Hepatocyte (in vitro differentiated cells): ENCODE data around the gene DAND5. TPM values are rescaled to one million over a fixed set of nuclear protein-coding genes. Genes with fewer than 3 reads are reported as not detected.

Experiments used
- DNase-seq: peaks from one replicate; pipeline ENCODE4 v3.0.0-alpha.2; 2016; ENCODE audit warnings: low spot score
- H2AFZ ChIP-seq: fragments of 200-600 bp; sonication (generic); 2 replicates; pipeline ENCODE4 v1.6.0; 2016; ENCODE audit warnings: antibody characterized with exemption, mild to moderate bottlenecking
- H3K27ac ChIP-seq: fragments of 200-600 bp; sonication (generic); 2 replicates; pipeline ENCODE4 v1.5.1; 2016; ENCODE audit warnings: mild to moderate bottlenecking
- H3K27me3 ChIP-seq: fragments of 200-600 bp; sonication (generic); 2 replicates; pipeline ENCODE4 v1.6.1; 2016
- H3K36me3 ChIP-seq: fragments of 200-600 bp; sonication (generic); replicated peaks from 2 replicates; pipeline ENCODE4 v1.5.1; 2016; ENCODE audit warnings: low read depth; ENCODE audit not compliant: insufficient read depth
- H3K4me1 ChIP-seq: fragments of 200-600 bp; sonication (generic); 2 replicates; pipeline ENCODE4 v1.5.1; 2016; ENCODE audit warnings: mild to moderate bottlenecking, moderate library complexity; ENCODE audit not compliant: insufficient read depth
- H3K4me2 ChIP-seq: fragments of 200-600 bp; sonication (generic); 2 replicates; pipeline ENCODE4 v1.6.0; 2016
- H3K4me3 ChIP-seq: fragments of 200-600 bp; sonication (generic); 2 replicates; pipeline ENCODE4 v1.5.1; 2016; ENCODE audit warnings: mild to moderate bottlenecking
- H3K79me2 ChIP-seq: fragments of 200-600 bp; sonication (generic); 2 replicates; pipeline ENCODE4 v1.6.0; 2017; ENCODE audit warnings: mild to moderate bottlenecking
- H3K9me2 ChIP-seq: fragments of 200-600 bp; sonication (generic); replicated peaks from 2 replicates; pipeline ENCODE4 v1.6.0; 2017; ENCODE audit warnings: mild to moderate bottlenecking; ENCODE audit not compliant: insufficient read depth
- H3K9me3 ChIP-seq: fragments of 200-600 bp; sonication (generic); 2 replicates; pipeline ENCODE4 v1.5.1; 2016; ENCODE audit warnings: low read depth, mild to moderate bottlenecking
- H4K20me1 ChIP-seq: fragments of 200-600 bp; sonication (generic); 2 replicates; pipeline ENCODE4 v1.6.0; 2016; ENCODE audit warnings: mild to moderate bottlenecking; ENCODE audit not compliant: insufficient read depth, poor library complexity, severe bottlenecking
- EZH2 ChIP-seq: fragments of 200-600 bp; sonication (generic); IDR thresholded peaks from 2 replicates; pipeline ENCODE4 v1.6.1; 2016; ENCODE audit warnings: antibody characterized with exemption, mild to moderate bottlenecking, borderline replicate concordance
- EZH2phosphoT487 ChIP-seq: fragments of 200-600 bp; sonication (generic); IDR thresholded peaks from one replicate; pipeline ENCODE4 v1.6.1; 2018; ENCODE audit warnings: antibody characterized with exemption, mild to moderate bottlenecking, low read depth, moderate library complexity; ENCODE audit not compliant: unreplicated experiment, severe bottlenecking
- WGBS: methylation state at CpG from one replicate; pipeline ENCODE4 v1.1.6; 2016; ENCODE audit warnings: low lambda C conversion rate; ENCODE audit errors: missing lambda C conversion rate; 5-methylcytosine and 5-hydroxymethylcytosine counted together
- microRNA-seq: library from miRNA; unstranded; fragments of <30 nt; microRNA quantifications from one replicate; pipeline ENCODE4, GENCODE V29; 2017
- polyA plus RNA-seq: library from polyadenylated mRNA; unstranded; fragments of >200 nt; fragmentation: Nextera tagmentation; extraction: Ambion mirVana; gene quantifications from 2 replicates; pipeline ENCODE4 v1.2.1, GENCODE V29; 2016
- small RNA-seq: library from RNA; depleted of rRNA; stranded (forward); fragments of <200 nt; gene quantifications from one replicate; pipeline ENCODE3, GENCODE V24; 2014
- total RNA-seq: library from RNA; depleted of rRNA; stranded (reverse); fragments of >200 nt; gene quantifications from 2 replicates; pipeline ENCODE4 v1.2.3, GENCODE V29; 2014
- TF ChIP-seq, protein P1 (sequence below): fragments of 200-600 bp; sonication (generic); IDR thresholded peaks from 2 replicates; pipeline ENCODE4 v1.5.1; 2016; ENCODE audit warnings: antibody characterized with exemption, mild to moderate bottlenecking; ENCODE audit not compliant: poor library complexity

Gene DAND5
- total and polyA plus RNA-seq, 2 experiments from 2014 or later, result 0.17 TPM; not detected in 1

DNA sequence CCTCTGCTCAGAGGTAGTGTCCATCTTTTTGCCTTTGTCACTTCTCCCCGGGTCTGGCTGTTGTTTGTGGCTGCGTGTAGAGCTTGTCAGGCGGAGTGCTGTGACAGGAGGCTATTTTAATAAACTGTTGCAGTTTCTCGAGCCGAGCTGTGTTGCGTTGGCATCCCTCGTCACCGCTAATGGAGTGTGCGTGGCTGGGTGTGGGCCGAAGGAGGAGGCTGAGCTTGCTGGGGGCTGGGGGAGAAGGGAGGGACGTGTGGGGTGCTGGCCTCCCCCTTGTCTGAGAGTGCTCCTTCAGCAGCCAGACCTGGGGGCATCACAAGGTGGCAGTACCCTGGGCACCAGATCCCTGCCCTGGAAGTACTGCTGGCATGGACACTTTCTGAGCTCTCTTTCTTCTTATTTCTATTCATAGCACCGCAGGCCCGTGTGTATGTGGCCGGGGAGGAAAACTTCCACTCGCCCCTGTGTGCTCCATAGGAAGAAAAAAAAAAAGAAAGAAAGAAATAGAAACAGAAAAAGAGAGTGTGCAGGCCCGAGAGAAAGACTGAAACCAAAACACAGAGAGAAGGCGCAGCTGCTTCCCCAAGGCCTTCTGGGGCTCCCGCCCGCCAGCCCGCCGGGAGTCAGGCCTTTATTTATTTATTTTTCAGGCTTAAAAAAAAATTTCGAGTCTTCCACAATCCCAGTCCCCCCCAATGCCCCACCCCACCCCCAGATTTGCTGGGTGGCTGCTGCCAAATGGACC lies 52.9 kb downstream of the DAND5 start:
- peaks cover 39% of the 10 kb centered on the region for H3K79me2 ChIP-seq
- H3K9me3 ChIP-seq, result no peaks in the 10 kb centered on the region
- DNase-seq, result no peak
- H4K20me1 ChIP-seq, result peaks cover 10% of the 10 kb centered on the region
- H3K9me2 ChIP-seq, result no peaks in the 10 kb centered on the region
- WGBS, result 34% methylated on average over 22 of the region's 22 CpGs
- no peaks in the 10 kb centered on the region for H3K36me3 ChIP-seq
- H3K4me3 ChIP-seq, result no peak overlapping the region
- no peak overlapping the region for H2AFZ ChIP-seq
- H3K27ac ChIP-seq, result peak overlapping the region; percentile 89
- peaks cover 55% of the 10 kb centered on the region for H3K4me1 ChIP-seq
- peak overlapping the region; percentile 81 for H3K4me2 ChIP-seq
- TF ChIP-seq, protein P1, sequence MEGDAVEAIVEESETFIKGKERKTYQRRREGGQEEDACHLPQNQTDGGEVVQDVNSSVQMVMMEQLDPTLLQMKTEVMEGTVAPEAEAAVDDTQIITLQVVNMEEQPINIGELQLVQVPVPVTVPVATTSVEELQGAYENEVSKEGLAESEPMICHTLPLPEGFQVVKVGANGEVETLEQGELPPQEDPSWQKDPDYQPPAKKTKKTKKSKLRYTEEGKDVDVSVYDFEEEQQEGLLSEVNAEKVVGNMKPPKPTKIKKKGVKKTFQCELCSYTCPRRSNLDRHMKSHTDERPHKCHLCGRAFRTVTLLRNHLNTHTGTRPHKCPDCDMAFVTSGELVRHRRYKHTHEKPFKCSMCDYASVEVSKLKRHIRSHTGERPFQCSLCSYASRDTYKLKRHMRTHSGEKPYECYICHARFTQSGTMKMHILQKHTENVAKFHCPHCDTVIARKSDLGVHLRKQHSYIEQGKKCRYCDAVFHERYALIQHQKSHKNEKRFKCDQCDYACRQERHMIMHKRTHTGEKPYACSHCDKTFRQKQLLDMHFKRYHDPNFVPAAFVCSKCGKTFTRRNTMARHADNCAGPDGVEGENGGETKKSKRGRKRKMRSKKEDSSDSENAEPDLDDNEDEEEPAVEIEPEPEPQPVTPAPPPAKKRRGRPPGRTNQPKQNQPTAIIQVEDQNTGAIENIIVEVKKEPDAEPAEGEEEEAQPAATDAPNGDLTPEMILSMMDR, result no peak
- TF ChIP-seq EZH2phosphoT487 (no peak), EZH2 (no peak)
- H3K27me3 ChIP-seq, result peaks cover 92% of the 10 kb centered on the region

DNA sequence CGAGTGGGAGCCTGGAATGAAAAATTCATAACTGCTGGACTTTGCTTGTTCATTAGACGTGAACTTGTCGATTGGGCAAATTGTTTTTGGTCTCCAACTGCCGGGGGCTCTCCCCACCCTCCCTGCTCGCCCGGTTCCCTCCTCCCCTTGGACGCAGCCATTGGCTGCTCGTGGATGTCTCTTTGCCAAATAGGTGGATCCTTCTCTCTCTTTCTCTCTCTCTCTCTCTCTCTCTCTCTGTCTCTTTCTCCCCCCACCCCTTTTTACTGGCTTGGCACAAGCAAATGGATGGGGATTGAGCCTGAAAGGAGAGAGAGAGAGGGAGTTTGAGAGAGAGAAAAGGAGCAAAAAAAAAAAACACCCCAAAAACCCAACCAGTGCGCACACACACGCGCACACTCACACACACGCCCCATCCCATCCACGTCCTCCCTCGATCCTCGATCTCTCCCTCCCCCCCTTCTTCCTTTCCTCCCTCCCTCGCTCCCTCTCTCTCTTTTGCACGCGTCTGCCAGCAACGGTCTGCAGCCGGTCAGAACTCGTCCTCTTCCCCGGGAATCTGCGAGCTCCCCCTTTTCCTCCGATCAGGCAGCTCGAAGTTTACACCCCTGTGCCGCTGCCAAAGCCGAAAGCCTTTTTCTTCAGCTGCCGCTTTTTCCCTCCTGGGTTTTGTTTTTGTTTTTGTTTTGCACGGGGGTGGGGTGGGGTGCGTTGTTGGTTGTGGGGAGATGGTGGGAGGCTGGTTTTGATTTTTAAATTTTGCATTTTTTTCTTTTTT lies 53.7 kb downstream of the DAND5 start:
- Histone ChIP-seq H3K27ac (peak overlapping the region; percentile 89), H3K27me3 (peaks cover 92% of the 10 kb centered on the region), H3K4me1 (peaks cover 47% of the 10 kb centered on the region), H3K9me2 (no peaks in the 10 kb centered on the region), H3K4me3 (peak overlapping the region; percentile 8), H3K36me3 (no peaks in the 10 kb centered on the region), H4K20me1 (peaks cover 6% of the 10 kb centered on the region), H3K4me2 (peak overlapping the region; percentile 81), H3K9me3 (no peaks in the 10 kb centered on the region), H3K79me2 (peaks cover 39% of the 10 kb centered on the region), H2AFZ (no peak overlapping the region)
- 3% methylated on average over 21 of the region's 30 CpGs for WGBS
- peak; percentile 78 for DNase-seq
- peak; percentile 14 for TF ChIP-seq EZH2
- no peak for TF ChIP-seq EZH2phosphoT487
- TF ChIP-seq, protein P1, result no peak

DNA sequence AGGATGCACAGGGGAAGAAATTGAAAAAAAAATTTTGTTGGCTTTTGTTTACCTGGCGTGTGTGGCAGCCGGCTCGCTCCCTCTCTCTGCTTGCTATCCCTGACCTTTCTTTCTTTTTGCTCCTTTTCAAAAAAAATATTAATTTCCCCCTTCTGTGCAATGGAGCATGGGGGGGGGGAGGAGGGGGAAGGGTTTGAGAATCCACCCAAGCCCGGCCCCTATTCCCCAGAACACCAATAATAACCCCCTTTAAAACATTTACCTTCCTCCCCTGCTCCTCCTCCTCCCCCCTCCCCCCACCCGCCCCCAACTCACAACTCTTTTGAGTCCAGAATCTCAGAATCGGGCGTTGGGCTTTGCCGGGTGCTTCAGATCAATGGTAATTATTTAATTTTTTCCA lies 54.3 kb downstream of the DAND5 start:
- H4K20me1 ChIP-seq, result peaks cover 6% of the 10 kb centered on the region
- peaks cover 41% of the 10 kb centered on the region for H3K4me1 ChIP-seq

More for the DNA sequence above, 54.3 kb downstream of the DAND5 start:
- 6% methylated on average over 6 of the region's 8 CpGs for WGBS
- Histone ChIP-seq H3K9me2 (no peaks in the 10 kb centered on the region), H3K27me3 (peaks cover 92% of the 10 kb centered on the region), H3K4me2 (peak overlapping the region; percentile 81), H3K4me3 (peak overlapping the region; percentile 8), H2AFZ (no peak overlapping the region), H3K36me3 (no peaks in the 10 kb centered on the region), H3K27ac (peak overlapping the region; percentile 89), H3K9me3 (no peaks in the 10 kb centered on the region), H3K79me2 (peaks cover 40% of the 10 kb centered on the region)
- TF ChIP-seq, protein P1, result no peak
- DNase-seq, result no peak

Small RNA genes within 50 kb of the gene (microRNA-seq; reads per million reads assigned to microRNA genes)
- gene MIR5695 (not detected), gene MIR6515 (11.2 reads per million, percentile 26 among the genes with 10 or more reads in this experiment)

Small RNA genes within 50 kb of the gene (small RNA-seq; reads per million reads assigned to genes)
- 0.16 reads per million for gene MIR5695
- gene MIR6515, result 0.68 reads per million, percentile 55 among the genes with 10 or more reads in this experiment

Other genes with a start within 250 kb of the DAND5 start
- 41.4 and 65.2 TPM in 2 replicates for gene TNPO2, start 245.6 kb upstream of the DAND5 start, total RNA-seq
- gene TNPO2, start 245.6 kb upstream of the DAND5 start, polyA plus RNA-seq, result 11.7 and 16.0 TPM in 2 replicates
- 243 and 268 TPM in 2 replicates for gene TRIR, start 234.9 kb upstream of the DAND5 start, total RNA-seq
- gene TRIR, start 234.9 kb upstream of the DAND5 start, polyA plus RNA-seq, result 246 and 259 TPM in 2 replicates
- 52.3 and 79.6 TPM in 2 replicates for gene GET3, start 232.1 kb upstream of the DAND5 start, total RNA-seq
- 85.4 and 108 TPM in 2 replicates for gene GET3, start 232.1 kb upstream of the DAND5 start, polyA plus RNA-seq
- gene BEST2, start 217.8 kb upstream of the DAND5 start, total RNA-seq, result not detected in 2 replicates
- not detected in 2 replicates for gene BEST2, start 217.8 kb upstream of the DAND5 start, polyA plus RNA-seq
- 44.3 and 70.5 TPM in 2 replicates for gene HOOK2, start 194.0 kb upstream of the DAND5 start, total RNA-seq
- gene HOOK2, start 194.0 kb upstream of the DAND5 start, polyA plus RNA-seq, result 113 and 128 TPM in 2 replicates
- gene JUNB, start 178.1 kb upstream of the DAND5 start, total RNA-seq, result 343 and 399 TPM in 2 replicates
- 539 and 633 TPM in 2 replicates for gene JUNB, start 178.1 kb upstream of the DAND5 start, polyA plus RNA-seq
- 497 and 589 TPM in 2 replicates for gene PRDX2, start 167.8 kb upstream of the DAND5 start, total RNA-seq
- 581 and 582 TPM in 2 replicates for gene PRDX2, start 167.8 kb upstream of the DAND5 start, polyA plus RNA-seq
- not detected in 2 replicates for gene THSD8, start 167.5 kb upstream of the DAND5 start, total RNA-seq
- 5.1 and 5.7 TPM in 2 replicates for gene THSD8, start 167.5 kb upstream of the DAND5 start, polyA plus RNA-seq
- 8.3 and 9.3 TPM in 2 replicates for gene RNASEH2A, start 163.0 kb upstream of the DAND5 start, total RNA-seq
- gene RNASEH2A, start 163.0 kb upstream of the DAND5 start, polyA plus RNA-seq, result 20.4 and 25.7 TPM in 2 replicates
- gene RTBDN, start 135.0 kb upstream of the DAND5 start, total RNA-seq, result 0.32 TPM in 1 of 2 replicates, not detected in the other
- 0.36 TPM in 1 of 2 replicates, not detected in the other for gene RTBDN, start 135.0 kb upstream of the DAND5 start, polyA plus RNA-seq
- gene MAST1, start 131.1 kb upstream of the DAND5 start, total RNA-seq, result 0.20 and 0.32 TPM in 2 replicates
- gene MAST1, start 131.1 kb upstream of the DAND5 start, polyA plus RNA-seq, result 0.22 and 0.54 TPM in 2 replicates
- gene DNASE2, start 88.1 kb upstream of the DAND5 start, total RNA-seq, result 25.7 and 31.5 TPM in 2 replicates
- 41.3 and 41.9 TPM in 2 replicates for gene DNASE2, start 88.1 kb upstream of the DAND5 start, polyA plus RNA-seq
- gene KLF1, start 82.4 kb upstream of the DAND5 start, total RNA-seq, result 0.37 TPM in 1 of 2 replicates, not detected in the other
- gene KLF1, start 82.4 kb upstream of the DAND5 start, polyA plus RNA-seq, result not detected in 2 replicates
- 31.7 and 34.2 TPM in 2 replicates for gene GCDH, start 78.4 kb upstream of the DAND5 start, total RNA-seq
- 23.4 and 30.7 TPM in 2 replicates for gene GCDH, start 78.4 kb upstream of the DAND5 start, polyA plus RNA-seq
- 0.67 TPM in 1 of 2 replicates, not detected in the other for gene SYCE2, start 50.3 kb upstream of the DAND5 start, total RNA-seq
- gene SYCE2, start 50.3 kb upstream of the DAND5 start, polyA plus RNA-seq, result 0.77 TPM in 1 of 2 replicates, not detected in the other
- 36.2 and 45.6 TPM in 2 replicates for gene FARSA, start 35.9 kb upstream of the DAND5 start, total RNA-seq
- gene FARSA, start 35.9 kb upstream of the DAND5 start, polyA plus RNA-seq, result 86.5 and 95.3 TPM in 2 replicates
- gene CALR, start 31.0 kb upstream of the DAND5 start, total RNA-seq, result 1,414 and 1,442 TPM in 2 replicates
- 915 and 922 TPM in 2 replicates for gene CALR, start 31.0 kb upstream of the DAND5 start, polyA plus RNA-seq
- gene RAD23A, start 23.7 kb upstream of the DAND5 start, total RNA-seq, result 64.5 and 65.8 TPM in 2 replicates
- gene RAD23A, start 23.7 kb upstream of the DAND5 start, polyA plus RNA-seq, result 130 and 140 TPM in 2 replicates
- 21.0 and 27.2 TPM in 2 replicates for gene GADD45GIP1, start 12.4 kb upstream of the DAND5 start, total RNA-seq
- gene GADD45GIP1, start 12.4 kb upstream of the DAND5 start, polyA plus RNA-seq, result 106 and 109 TPM in 2 replicates
- gene NFIX, start 25.9 kb downstream of the DAND5 start, total RNA-seq, result 3.8 and 12.8 TPM in 2 replicates
- 6.3 and 10.2 TPM in 2 replicates for gene NFIX, start 25.9 kb downstream of the DAND5 start, polyA plus RNA-seq
- 0.36 and 0.47 TPM in 2 replicates for gene LYL1, start 133.3 kb downstream of the DAND5 start, total RNA-seq
- gene LYL1, start 133.3 kb downstream of the DAND5 start, polyA plus RNA-seq, result 1.0 and 1.4 TPM in 2 replicates
- gene TRMT1, start 147.2 kb downstream of the DAND5 start, total RNA-seq, result 21.0 and 31.2 TPM in 2 replicates
- 33.4 and 45.1 TPM in 2 replicates for gene TRMT1, start 147.2 kb downstream of the DAND5 start, polyA plus RNA-seq
- gene NACC1, start 148.7 kb downstream of the DAND5 start, total RNA-seq, result 32.6 and 35.0 TPM in 2 replicates
- gene NACC1, start 148.7 kb downstream of the DAND5 start, polyA plus RNA-seq, result 9.7 and 11.1 TPM in 2 replicates
- 63.4 and 66.5 TPM in 2 replicates for gene STX10, start 180.8 kb downstream of the DAND5 start, total RNA-seq
- 82.2 and 106 TPM in 2 replicates for gene STX10, start 180.8 kb downstream of the DAND5 start, polyA plus RNA-seq
- 64.2 and 101 TPM in 2 replicates for gene IER2, start 180.8 kb downstream of the DAND5 start, total RNA-seq
- 325 and 369 TPM in 2 replicates for gene IER2, start 180.8 kb downstream of the DAND5 start, polyA plus RNA-seq